Keratinocyte (primary cell): Measurements from ENCODE around the gene CDCP1.

ENCODE experiments used
- EZH2 ChIP-seq: IDR thresholded peaks from one replicate; pipeline ENCODE4 v1.6.1; 2012; ENCODE audit warnings: inconsistent platforms, mild to moderate bottlenecking, low read length, moderate library complexity
- TF ChIP-seq, protein P1 (sequence below), 3 experiments: IDR thresholded peaks in 1 of 3; conservative IDR thresholded peaks in 1 of 3; optimal IDR thresholded peaks in 1 of 3; 2 replicates in 2 of 3; 3 replicates in 1 of 3; pipeline versions ENCODE3 to v1.5.1; 2011; ENCODE audit warnings: low read length in 3 of 3, mild to moderate bottlenecking in 3 of 3, moderate library complexity in 2 of 3, control low read depth in 1 of 3, inconsistent platforms in 1 of 3; ENCODE audit not compliant: insufficient read depth in 2 of 3; ENCODE audit errors: extremely low read depth in 1 of 3

- TF ChIP-seq EZH2 = no peak
- TF ChIP-seq, protein P1, sequence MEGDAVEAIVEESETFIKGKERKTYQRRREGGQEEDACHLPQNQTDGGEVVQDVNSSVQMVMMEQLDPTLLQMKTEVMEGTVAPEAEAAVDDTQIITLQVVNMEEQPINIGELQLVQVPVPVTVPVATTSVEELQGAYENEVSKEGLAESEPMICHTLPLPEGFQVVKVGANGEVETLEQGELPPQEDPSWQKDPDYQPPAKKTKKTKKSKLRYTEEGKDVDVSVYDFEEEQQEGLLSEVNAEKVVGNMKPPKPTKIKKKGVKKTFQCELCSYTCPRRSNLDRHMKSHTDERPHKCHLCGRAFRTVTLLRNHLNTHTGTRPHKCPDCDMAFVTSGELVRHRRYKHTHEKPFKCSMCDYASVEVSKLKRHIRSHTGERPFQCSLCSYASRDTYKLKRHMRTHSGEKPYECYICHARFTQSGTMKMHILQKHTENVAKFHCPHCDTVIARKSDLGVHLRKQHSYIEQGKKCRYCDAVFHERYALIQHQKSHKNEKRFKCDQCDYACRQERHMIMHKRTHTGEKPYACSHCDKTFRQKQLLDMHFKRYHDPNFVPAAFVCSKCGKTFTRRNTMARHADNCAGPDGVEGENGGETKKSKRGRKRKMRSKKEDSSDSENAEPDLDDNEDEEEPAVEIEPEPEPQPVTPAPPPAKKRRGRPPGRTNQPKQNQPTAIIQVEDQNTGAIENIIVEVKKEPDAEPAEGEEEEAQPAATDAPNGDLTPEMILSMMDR (optimal IDR thresholded peaks at IDR 0.05 in 1 of 3, IDR thresholded peaks at IDR 0.05 in 1 of 3, conservative IDR thresholded peaks at IDR 0.05 in 1 of 3; ENCODE audit: extremely low read depth in 1 of 3, insufficient read depth in 2 of 3, low read length in 3 of 3) = no peak
These were observed 80.8 kb downstream of the CDCP1 start for GRCh38 chr3:45065373-45065720.
